Esophagus muscularis mucosa (tissue), 3 donors: ENCODE data around the gene LUC7L.

Experiments used
- CTCF ChIP-seq, 3 experiments: fragments of 200-600 bp in 2 of 3; fragments of 450-650 bp in 1 of 3; sonication (generic) in 2 of 3; IDR thresholded peaks; one replicate each; pipeline ENCODE4 v1.5.1; 2017 to 2019; ENCODE audit warnings: antibody characterized with exemption in 3 of 3, mild to moderate bottlenecking in 2 of 3, moderate library complexity in 1 of 3
- POLR2AphosphoS5 ChIP-seq, 2 donors: sonication (generic); formaldehyde crosslinking; IDR thresholded peaks; one replicate each; pipeline ENCODE4 v1.6.1; 2017; ENCODE audit warnings: antibody characterized with exemption in 2 of 2

GRCh38 chr16:162271-162991, 66.8 kb downstream of the LUC7L start:
- TF ChIP-seq POLR2AphosphoS5 (IDR thresholded peaks at IDR 0.05) (no peak), CTCF (IDR thresholded peaks at IDR 0.05) (no peak)
